Right lobe of liver (tissue), 6 donors: ENCODE results near the gene NUP188. TPM values are rescaled to one million over a fixed set of nuclear protein-coding genes. Genes with fewer than 3 reads are reported as not detected.

ENCODE experiments used
- ATAC-seq, 4 donors: fragments of 200-7000 bp; cut with Tn5 transposase; one replicate each; pipeline ENCODE4 v1.9.1; 2020; ENCODE audit warnings: mild to moderate bottlenecking in 4 of 4, moderate library complexity in 4 of 4
- DNase-seq, 3 donors: peaks; one replicate each; pipeline ENCODE4 v3.0.0-alpha.2; 2020
- H3K27ac ChIP-seq, 3 donors: fragments of 200-600 bp; one replicate each; pipeline ENCODE4 v1.8.0; 2022
- H3K27me3 ChIP-seq, 2 donors: fragments of 200-600 bp; one replicate each; pipeline ENCODE4 v1.8.0; 2022
- H3K36me3 ChIP-seq, 4 donors: fragments of 200-600 bp; sonication (generic) in 1 of 4; one replicate each; pipeline versions ENCODE4 v1.5.1 to v1.8.0; 2017 to 2022; ENCODE audit warnings: control low read depth in 1 of 4
- H3K4me1 ChIP-seq, 4 donors: fragments of 200-600 bp; sonication (generic) in 1 of 4; one replicate each; pipeline versions ENCODE4 v1.5.1 to v1.8.0; 2017 to 2022; ENCODE audit warnings: control low read depth in 1 of 4
- H3K4me3 ChIP-seq, 3 donors: fragments of 200-600 bp; one replicate each; pipeline ENCODE4 v1.8.0; 2022
- H3K9me3 ChIP-seq, 4 donors: fragments of 200-600 bp; sonication (generic) in 1 of 4; one replicate each; pipeline versions ENCODE4 v1.5.1 to v1.8.0; 2017 to 2022; ENCODE audit warnings: control low read depth in 1 of 4
- CTCF ChIP-seq, 4 donors: fragments of 200-600 bp in 3 of 4; fragments of 450-650 bp in 1 of 4; IDR thresholded peaks; one replicate each; pipeline versions ENCODE4 v1.5.1 to v1.8.0; 2016 to 2022; ENCODE audit warnings: antibody characterized with exemption in 4 of 4, mild to moderate bottlenecking in 2 of 4
- POLR2A ChIP-seq: fragments of 450-650 bp; IDR thresholded peaks from one replicate; pipeline ENCODE4 v1.6.1; 2017; ENCODE audit warnings: antibody characterized with exemption, mild to moderate bottlenecking
- WGBS: methylation state at CpG from one replicate; pipeline ENCODE4 v1.1.6; 2018; ENCODE audit warnings: low coverage, low lambda C conversion rate; ENCODE audit not compliant: insufficient coverage; ENCODE audit errors: missing lambda C conversion rate; 5-methylcytosine and 5-hydroxymethylcytosine counted together
- intact Hi-C, 2 donors: fragments of 100-400 bp; cut with DNase I; formaldehyde crosslinking; loops; one replicate each; pipeline versions ENCODE4 v1.11.2 to v1.14.1; 2022
- total RNA-seq, 6 experiments: library from RNA; depleted of rRNA in 2 of 6; stranded (reverse); fragments of >200 nt in 2 of 6; fragmentation: NEBNext Ultra II Directional in 3 of 6; extraction: Animal tissue kit (Norgen Biotek cat#: 25700) in 3 of 6; gene quantifications; one replicate each; pipeline versions ENCODE4 v1.1.0 to v1.2.4, GENCODE V29; 2016 to 2023
- donor health status: DM: no; HTN: yes; CAD: no.
- donor health status: DM: no; HTN: no; CAD: no.
- donor health status: DM: no; HTN: no; CAD: no.
- donor health status: DM: no; HTN: yes; CAD: no.
- donor health status: DM: no; HTN: yes; CAD: no.

The NUP188 gene
- total RNA-seq, 6 experiments from 2014 or later, result 10.5 to 18.7 (median 15.6) TPM

- H3K9me3 ChIP-seq, result no peaks in the 10 kb centered on the region
- H3K27me3 ChIP-seq, result no peaks in the 10 kb centered on the region
- H3K36me3 ChIP-seq, result peaks cover 0 to 24% (median 0%) of the 10 kb centered on the region in 4 donors
- ATAC-seq, result peak in 1 of 4 donors; percentile 9
- DNase-seq, result no peak
- no peak overlapping the region for H3K4me3 ChIP-seq
- no peak overlapping the region for H3K27ac ChIP-seq
- intact Hi-C loops, result no loop called here
- WGBS, result 93% methylated on average over 5 of the region's 16 CpGs
- peaks cover 0 to 22% (median 5%) of the 10 kb centered on the region in 4 donors for H3K4me1 ChIP-seq
- TF ChIP-seq CTCF (IDR thresholded peaks at IDR 0.05) (no peak), POLR2A (no peak)
Measured at GRCh38 chr9:129042016-129042415, 94.5 kb downstream of the NUP188 start.

GRCh38 chr9:129052592-129052991, 105.1 kb downstream of the NUP188 start:
- Histone ChIP-seq H3K36me3 (peaks cover 0 to 25% (median 0%) of the 10 kb centered on the region in 4 donors), H3K9me3 (no peaks in the 10 kb centered on the region), H3K27ac (no peak overlapping the region), H3K27me3 (no peaks in the 10 kb centered on the region), H3K4me3 (no peak overlapping the region), H3K4me1 (peaks cover 0 to 10% (median 5%) of the 10 kb centered on the region in 4 donors)
- 80% methylated on average over 7 of the region's 8 CpGs for WGBS
- peak; percentile 84 to 90 (median 88) for ATAC-seq
- no peak for TF ChIP-seq POLR2A
- TF ChIP-seq CTCF (IDR thresholded peaks at IDR 0.05), result no peak
- peak; percentile 85 to 96 (median 94) for DNase-seq
- intact Hi-C loops, result no loop called here

- H3K36me3 ChIP-seq, result peaks cover 0 to 25% (median 0%) of the 10 kb centered on the region in 4 donors
- DNase-seq, result no peak
- peaks cover 0 to 10% (median 5%) of the 10 kb centered on the region in 4 donors for H3K4me1 ChIP-seq
- H3K4me3 ChIP-seq, result no peak overlapping the region
- 66% methylated on average over 5 of the region's 6 CpGs for WGBS
- H3K9me3 ChIP-seq, result no peaks in the 10 kb centered on the region
- no peaks in the 10 kb centered on the region for H3K27me3 ChIP-seq
- intact Hi-C loops, result no loop called here
- TF ChIP-seq POLR2A, result no peak
- TF ChIP-seq CTCF (IDR thresholded peaks at IDR 0.05), result no peak
- peak in 3 of 4 donors; percentile 11 to 29 (median 11) for ATAC-seq
- H3K27ac ChIP-seq, result no peak overlapping the region
Measured at GRCh38 chr9:129053020-129053419, 105.5 kb downstream of the NUP188 start.

- intact Hi-C loops, result no loop called here
- Histone ChIP-seq H3K4me1 (peaks cover 0 to 10% (median 5%) of the 10 kb centered on the region in 4 donors), H3K36me3 (peaks cover 0 to 18% (median 0%) of the 10 kb centered on the region in 4 donors), H3K27ac (no peak overlapping the region), H3K27me3 (no peaks in the 10 kb centered on the region), H3K9me3 (no peaks in the 10 kb centered on the region), H3K4me3 (no peak overlapping the region)
- TF ChIP-seq CTCF (IDR thresholded peaks at IDR 0.05) (no peak), POLR2A (no peak)
- WGBS, result 66% methylated on average over 5 of the region's 5 CpGs
- DNase-seq (no peak), ATAC-seq (no peak)
Measured at GRCh38 chr9:129054163-129054851, 106.8 kb downstream of the NUP188 start.

Other genes starting within 250 kb of the NUP188 start
- 1 to 10 TPM in 5 of 6 experiments, under 1 TPM in 1; 0.81 to 4.9 (median 2.4) TPM for gene PKN3, start 245.2 kb upstream of the NUP188 start, total RNA-seq
- gene ZDHHC12, start 223.6 kb upstream of the NUP188 start, total RNA-seq, result 10 to 100 TPM; 14.1 to 46.1 (median 22.7) TPM
- 10 to 100 TPM; 13.4 to 21.8 (median 16.0) TPM for gene ZER1, start 175.8 kb upstream of the NUP188 start, total RNA-seq
- gene TBC1D13, start 160.4 kb upstream of the NUP188 start, total RNA-seq, result 10 to 100 TPM in 4 of 6 experiments, 1 to 10 TPM in 2; 7.3 to 16.0 (median 12.6) TPM
- 10 to 100 TPM; 22.4 to 50.1 (median 41.0) TPM for gene ENDOG, start 129.2 kb upstream of the NUP188 start, total RNA-seq
- gene SPOUT1, start 117.9 kb upstream of the NUP188 start, total RNA-seq, result 10 to 100 TPM; 14.5 to 37.8 (median 24.5) TPM
- gene KYAT1, start 65.7 kb upstream of the NUP188 start, total RNA-seq, result 10 to 100 TPM in 4 of 6 experiments, 1 to 10 TPM in 2; 7.2 to 12.7 (median 10.4) TPM
- gene LRRC8A, start 65.6 kb upstream of the NUP188 start, total RNA-seq, result 10 to 100 TPM in 5 of 6 experiments, 1 to 10 TPM in 1; 8.6 to 46.1 (median 22.1) TPM
- gene PHYHD1, start 26.7 kb upstream of the NUP188 start, total RNA-seq, result 10 to 100 TPM; 14.0 to 69.7 (median 38.2) TPM
- 10 to 100 TPM in 2 of 6 experiments, 1 to 10 TPM in 4; 6.6 to 17.3 (median 8.4) TPM for gene DOLK, start 96 bp upstream of the NUP188 start, total RNA-seq
- gene SH3GLB2, start 80.6 kb downstream of the NUP188 start, total RNA-seq, result 10 to 100 TPM; 23.7 to 28.3 (median 24.7) TPM
- 10 to 100 TPM in 4 of 6 experiments, 1 to 10 TPM in 2; 9.1 to 16.4 (median 10.8) TPM for gene MIGA2, start 88.9 kb downstream of the NUP188 start, total RNA-seq
- 10 to 100 TPM; 10.1 to 16.8 (median 13.3) TPM for gene DOLPP1, start 133.4 kb downstream of the NUP188 start, total RNA-seq
- gene CRAT, start 163.1 kb downstream of the NUP188 start, total RNA-seq, result 100 to 1,000 TPM in 4 of 6 experiments, 10 to 100 TPM in 2; 86.1 to 146 (median 104) TPM
- gene PTPA, start 163.7 kb downstream of the NUP188 start, total RNA-seq, result 100 to 1,000 TPM in 1 of 6 experiments, 10 to 100 TPM in 5; 55.4 to 123 (median 62.0) TPM
- 10 to 100 TPM in 3 of 6 experiments, 1 to 10 TPM in 3; 2.7 to 19.8 (median 7.8) TPM for gene IER5L, start 230.6 kb downstream of the NUP188 start, total RNA-seq